GF-D8 (cell line): ENCODE results near the gene UEVLD.

Experiments used
- DNase-seq: peaks from one replicate; lab custom pipeline; 2025; lab: John Stamatoyannopoulos, UW

The UEVLD gene

DNA sequence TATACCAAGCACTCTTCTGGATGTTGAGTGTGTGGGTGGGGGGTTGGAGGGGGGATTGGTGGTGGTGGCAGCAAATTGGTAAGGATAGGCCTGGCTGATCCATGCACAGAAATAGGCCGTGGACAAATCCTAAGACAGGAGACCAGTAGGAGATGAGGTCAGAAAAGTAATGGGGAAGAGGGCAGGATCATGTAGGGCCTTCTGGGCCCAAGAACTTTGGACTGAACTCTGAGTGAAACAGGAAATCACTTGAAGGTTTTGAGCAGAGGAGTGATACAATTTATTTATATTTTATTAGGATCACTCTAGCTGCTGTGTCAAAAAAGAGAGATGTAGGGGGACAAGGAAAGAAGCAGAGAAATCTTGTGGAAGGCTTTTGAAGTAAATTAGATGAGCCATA is 90.5 kb downstream of the UEVLD start:
- no peak for DNase-seq

- DNase-seq = no peak
Observed at GRCh38 chr11:18495703-18496102, 92.8 kb downstream of the UEVLD start.

DNA sequence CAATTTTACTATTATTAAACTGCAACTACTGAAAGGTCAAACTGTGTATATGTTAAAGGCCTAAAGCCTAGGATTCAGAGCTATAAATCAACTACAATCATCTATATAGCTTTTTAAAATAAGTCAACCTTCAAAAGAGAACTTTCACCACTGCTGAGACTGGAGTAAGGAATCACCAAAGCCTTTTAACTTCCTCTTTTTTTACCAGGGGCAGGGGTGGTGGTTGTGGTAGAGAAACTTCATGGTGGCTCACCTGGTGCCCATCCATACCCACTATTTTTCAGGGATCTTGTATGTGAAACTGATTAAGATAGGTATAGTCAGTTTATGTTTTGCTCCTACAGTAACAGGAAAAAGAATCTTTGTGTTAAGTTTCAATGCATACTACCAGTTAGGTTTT is 93.3 kb downstream of the UEVLD start:
- DNase-seq = no peak

- DNase-seq = no peak
Observed at GRCh38 chr11:18493310-18493709, 95.2 kb downstream of the UEVLD start.

- DNase-seq = no peak
Observed at GRCh38 chr11:18492888-18493287, 95.6 kb downstream of the UEVLD start.

DNA sequence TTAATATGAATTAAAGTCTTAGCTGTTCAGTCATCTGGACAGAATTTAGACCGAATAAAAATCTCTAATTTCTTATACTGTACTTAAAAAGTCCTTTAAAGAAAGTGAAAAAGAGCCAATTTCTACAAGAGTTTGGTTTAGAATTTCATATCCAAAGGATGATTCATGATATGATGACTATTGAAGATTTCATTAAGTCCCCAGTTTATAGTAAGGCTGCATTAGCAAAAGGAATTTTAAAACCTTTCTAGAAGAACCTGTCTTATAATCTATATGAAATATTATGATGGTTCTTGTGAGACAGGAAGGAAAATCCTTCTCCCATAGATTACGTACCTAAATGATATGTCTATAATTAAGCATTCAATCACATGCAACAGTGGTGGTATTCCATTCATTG is 96.6 kb downstream of the UEVLD start:
- no peak for DNase-seq

GRCh38 chr11:18490736-18491485 is 97.6 kb downstream of the UEVLD start:
- DNase-seq = no peak

DNA sequence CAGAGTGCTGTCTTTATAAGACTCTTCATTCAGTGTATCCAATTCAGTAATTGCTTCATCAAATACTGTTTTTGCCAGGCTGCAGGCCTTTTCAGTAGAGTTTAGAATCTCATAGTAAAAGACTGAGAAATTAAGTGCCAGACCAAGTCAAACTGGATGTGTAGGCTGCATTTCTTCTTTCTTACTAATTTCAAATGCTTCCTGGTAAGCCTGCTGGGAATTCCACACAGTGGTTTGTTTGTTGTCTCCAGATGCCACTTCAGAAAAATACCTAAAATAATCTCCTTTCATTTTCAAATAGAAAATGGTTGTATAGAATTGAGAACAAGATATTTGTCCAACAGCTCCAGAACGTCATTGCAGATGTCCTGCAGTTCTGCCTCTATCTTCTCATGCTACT is 98.2 kb downstream of the UEVLD start:
- DNase-seq = no peak

GRCh38 chr11:18485913-18486528 is 102.5 kb downstream of the UEVLD start:
- no peak for DNase-seq
